ENCODE data around the gene CRIM1. TPM values are rescaled to one million over a fixed set of nuclear protein-coding genes. Genes with fewer than 3 reads are reported as not detected.

Gene CRIM1
- total and polyA plus RNA-seq, 2 of the 8 experiments (the other 6 are each of a cell fraction or from before 2014, with no cell fraction given) = 9.4 to 28.4 TPM

DNA sequence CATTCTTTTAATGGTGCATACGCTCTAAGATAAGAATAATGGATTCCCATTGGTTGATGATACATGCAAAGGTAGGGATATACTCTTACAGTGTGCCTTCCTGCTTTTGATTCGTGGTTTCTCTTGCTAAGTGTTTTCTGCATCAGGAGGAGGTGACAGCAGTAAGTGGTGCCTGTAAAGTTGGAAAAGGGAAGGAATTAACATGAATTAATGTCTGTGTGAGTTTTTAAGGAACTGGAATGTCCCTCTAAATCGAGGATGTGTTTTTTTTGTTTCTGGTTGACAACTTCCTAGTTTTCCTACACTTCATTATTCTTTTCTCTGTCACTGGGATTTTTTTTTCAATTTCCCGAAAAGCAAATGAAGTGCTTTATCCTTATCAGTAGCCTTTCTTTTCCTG, 54.4 kb downstream of the CRIM1 start:
- H3K9ac ChIP-seq (replicated peaks in 1 of 4; ENCODE audit: extremely low read depth in 1 of 4, low read depth in 3 of 4, low read length in 3 of 4) = no peak overlapping the region
- no peak overlapping the region for H3K27ac ChIP-seq (ENCODE audit: low read depth, low read length)
- H3K56ac ChIP-seq (replicated peaks; ENCODE audit: insufficient read length, low read depth, low read length) = no peak overlapping the region
- no peak overlapping the region for H3K14ac ChIP-seq (ENCODE audit: insufficient read length)
- H4K91ac ChIP-seq (replicated peaks; ENCODE audit: insufficient read length, low read length) = no peak overlapping the region
- no peak overlapping the region for H2AK5ac ChIP-seq (ENCODE audit: low read depth, low read length)
- H3K23me2 ChIP-seq (ENCODE audit: low read depth, low read length) = no peaks in the 10 kb centered on the region; the same call in 1 of the 2 replicates
- no peaks in the 10 kb centered on the region for H3K36me3 ChIP-seq (ENCODE audit: control insufficient read depth in 2 of 4, insufficient read depth in 4 of 4, low read length in 3 of 4)
- no peak overlapping the region for H2BK120ac ChIP-seq (replicated peaks; ENCODE audit: low read depth, low read length)
- peaks cover 4 to 26% (median 12%) of the 10 kb centered on the region in 4 experiments; a peak in 6 of 7 replicates for H3K4me1 ChIP-seq (replicated peaks in 1 of 4; ENCODE audit: control insufficient read depth in 3 of 4, insufficient read depth in 4 of 4, low read length in 3 of 4)
- no peak overlapping the region for H3K18ac ChIP-seq (ENCODE audit: extremely low read depth, low read length)
- no peak overlapping the region for H2AFZ ChIP-seq (ENCODE audit: low read length)
- no peak overlapping the region for H3K4me2 ChIP-seq (ENCODE audit: insufficient read depth in 1 of 2, low read depth in 2 of 2, low read length in 2 of 2)
- H2BK15ac ChIP-seq (ENCODE audit: low read length) = no peak overlapping the region
- no peak overlapping the region for H4K5ac ChIP-seq (ENCODE audit: insufficient read length, low read depth, low read length)
- no peaks in the 10 kb centered on the region for H3K27me3 ChIP-seq (replicated peaks in 1 of 4; ENCODE audit: control insufficient read depth in 3 of 4, extremely low read depth in 1 of 4, insufficient read depth in 3 of 4, low read length in 3 of 4)
- peaks cover 4 to 93% of the 10 kb centered on the region in 2 experiments; a peak in 3 of 4 replicates for H3K79me2 ChIP-seq (ENCODE audit: control insufficient read depth in 1 of 2, insufficient read depth in 2 of 2, low read length in 2 of 2)
- H3K79me1 ChIP-seq (ENCODE audit: low read depth, low read length) = peaks cover 6% of the 10 kb centered on the region; the same call in 1 of the 2 replicates
- no peak overlapping the region for H3K4me3 ChIP-seq (ENCODE audit: extremely low read depth in 1 of 4, insufficient read depth in 2 of 4, low read depth in 3 of 4, low read length in 4 of 4)
- H3K23ac ChIP-seq (ENCODE audit: insufficient read length) = no peak overlapping the region
- DNase-seq (ENCODE audit: low read depth in 1 of 2, low spot score in 2 of 2) (no peak), FAIRE-seq (no peak)
- ChIA-PET POLR2A (ENCODE audit: partially characterized antibody) (interaction anchor here (0.5 to 1.9 kb wide), 4 partner anchors 13 to 401 kb away, joined by 3 to 9 read pairs (median 4); no protein-coding TSS in a partner anchor), CTCF (ENCODE audit: partially characterized antibody) (interaction anchor here (0.6 to 1.2 kb wide), 3 partner anchors 13 to 90 kb away, joined by 3 to 4 read pairs (median 3); no protein-coding TSS in a partner anchor)
- H2BK20ac ChIP-seq (ENCODE audit: low read length) = no peak overlapping the region
- no peak overlapping the region for H2BK12ac ChIP-seq (ENCODE audit: low read depth, low read length)
- no peak overlapping the region for H2BK5ac ChIP-seq (ENCODE audit: low read depth, low read length)
- no peak overlapping the region for H4K8ac ChIP-seq (ENCODE audit: extremely low read depth, insufficient read depth, low read length)
- TF ChIP-seq CBX8 (IDR thresholded peaks at IDR 0.05; ENCODE audit: borderline replicate concordance, low read depth, low read length) (no peak), HDAC2 (IDR thresholded peaks at IDR 0.05; ENCODE audit: borderline replicate concordance in 1 of 2, low read depth in 2 of 2, low read length in 2 of 2) (no peak), POLR2A (IDR thresholded peaks at IDR 0.05; ENCODE audit: control extremely low read depth in 1 of 2, low read depth in 2 of 2, low read length in 2 of 2) (no peak), SP1 (IDR thresholded peaks at IDR 0.05; ENCODE audit: low read depth, low read length) (no peak), TCF12 (IDR thresholded peaks at IDR 0.05; ENCODE audit: low read depth, low read length) (no peak), CREB1 (IDR thresholded peaks at IDR 0.05) (no peak), EGR1 (IDR thresholded peaks at IDR 0.05; ENCODE audit: borderline replicate concordance, low read depth, low read length) (no peak), RFX5 (IDR thresholded peaks at IDR 0.05; ENCODE audit: borderline replicate concordance, low read depth, low read length) (no peak), KDM4A (IDR thresholded peaks at IDR 0.05; ENCODE audit: low read depth, low read length, severe bottlenecking) (no peak), ASH2L (IDR thresholded peaks at IDR 0.05; ENCODE audit: low read length) (no peak), SP4 (IDR thresholded peaks at IDR 0.05; ENCODE audit: low read length) (no peak), SAP30 (IDR thresholded peaks at IDR 0.05; ENCODE audit: insufficient read depth, insufficient replicate concordance, low read length) (no peak), FOSL1 (IDR thresholded peaks at IDR 0.05; ENCODE audit: insufficient read depth, low read depth, low read length) (no peak), EZH2 (IDR thresholded peaks at IDR 0.05; ENCODE audit: low read depth, low read length, severe bottlenecking) (no peak)
- H3K4ac ChIP-seq (replicated peaks; ENCODE audit: insufficient read length, low read depth, low read length) = no peak overlapping the region
- WGBS, 2 experiments (ENCODE audit: extremely low coverage in 1 of 2, insufficient coverage in 1 of 2, insufficient read length in 1 of 2, insufficient replicate concordance in 2 of 2, low coverage in 1 of 2, low lambda C conversion rate in 2 of 2, missing lambda C conversion rate in 1 of 2) = 80% methylated on average over 4 of the region's 4 CpGs; no CpG with 5 or more reads in 1 of the 2 experiments
- H3K9me3 ChIP-seq (ENCODE audit: insufficient read depth in 2 of 2, low read depth in 1 of 2, low read length in 1 of 2) = no peaks in the 10 kb centered on the region
- peaks cover 0 to 2% of the 10 kb centered on the region in 2 experiments for H4K20me1 ChIP-seq (replicated peaks in 1 of 2; ENCODE audit: control insufficient read depth in 1 of 2, insufficient read depth in 2 of 2, low read length in 2 of 2)
